ENCODE measurements around the gene DPEP2.
"Not testable (repeated sequence)": the region's sequence is repeated elsewhere in the genome, so short reads cannot be mapped to it uniquely, and the experiment has no call there.

DPEP2 gene

DNA sequence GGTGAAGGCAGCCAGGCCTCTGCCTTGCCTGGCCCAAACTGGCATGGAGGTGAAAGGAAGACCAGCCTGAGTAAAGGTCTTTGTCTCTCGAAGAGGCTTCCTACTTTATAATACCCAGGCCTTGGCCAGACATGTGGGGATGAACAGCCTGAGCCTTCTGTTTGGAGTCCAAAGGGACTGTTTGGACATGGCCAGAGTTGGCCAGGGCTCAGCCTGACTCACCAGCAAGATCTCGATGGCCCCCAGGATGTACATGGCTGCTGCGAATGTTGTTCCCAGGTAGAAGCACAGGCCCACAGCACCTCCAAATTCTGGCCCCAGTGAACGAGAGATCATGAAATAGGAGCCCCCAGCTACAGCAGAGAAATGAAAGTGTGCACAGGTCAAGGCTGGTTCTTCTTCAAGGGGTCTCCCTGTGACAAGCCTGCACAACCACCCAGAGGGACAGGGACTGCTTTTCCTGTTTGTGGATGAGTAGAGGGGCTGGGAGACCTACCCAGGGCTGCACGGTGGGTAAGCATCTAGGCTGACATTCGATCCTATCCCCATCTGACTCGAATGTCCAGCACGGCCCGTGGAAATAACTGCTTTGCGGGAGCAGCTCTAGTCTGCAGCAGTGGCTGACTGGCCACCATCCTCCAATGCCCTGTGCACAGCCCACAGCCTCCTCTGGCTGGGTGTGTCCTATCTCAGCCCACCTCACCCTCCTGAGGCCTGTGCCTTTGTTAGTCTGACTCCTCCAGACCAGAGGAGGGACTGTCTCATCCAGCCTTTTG, 44.7 kb downstream of the DPEP2 start:
- DNase-seq (ENCODE audit: low read depth in 3 of 3): no peak

DNA sequence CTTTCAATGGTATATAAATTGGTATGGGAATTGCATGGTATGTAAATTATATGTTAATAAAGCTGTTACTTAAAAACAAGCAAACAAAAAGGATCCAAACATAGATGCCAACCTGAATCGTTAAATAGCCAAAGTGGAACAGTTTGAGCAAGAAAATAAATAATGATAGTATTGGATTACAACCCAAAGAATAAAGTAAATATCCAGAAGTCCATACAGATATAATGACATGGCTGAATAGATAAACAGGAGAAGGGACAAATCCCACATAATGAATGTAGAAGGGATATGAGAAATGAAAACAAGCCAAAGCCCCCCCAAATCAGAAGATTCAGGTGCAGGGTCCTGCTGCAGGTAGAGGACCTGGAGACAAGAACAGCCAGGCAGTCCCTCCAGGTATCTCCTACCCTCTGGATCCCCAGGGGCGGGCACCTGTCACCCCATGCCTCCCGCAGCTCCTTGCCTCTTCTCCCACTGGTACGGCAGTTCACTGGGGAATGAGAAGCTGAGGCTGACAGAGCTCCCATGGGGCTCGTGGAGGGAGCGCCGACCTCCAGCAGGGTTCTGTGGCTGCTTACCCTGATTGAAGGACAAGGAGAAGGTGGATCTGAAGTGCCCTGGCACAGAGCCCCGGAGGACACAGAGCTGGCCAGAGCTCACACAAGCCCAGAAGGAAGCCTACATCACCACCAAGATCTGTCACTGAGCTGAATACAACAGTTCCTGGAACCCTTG, 45.5 kb downstream of the DPEP2 start:
- DNase-seq (ENCODE audit: low read depth in 3 of 3): no peak

DNA sequence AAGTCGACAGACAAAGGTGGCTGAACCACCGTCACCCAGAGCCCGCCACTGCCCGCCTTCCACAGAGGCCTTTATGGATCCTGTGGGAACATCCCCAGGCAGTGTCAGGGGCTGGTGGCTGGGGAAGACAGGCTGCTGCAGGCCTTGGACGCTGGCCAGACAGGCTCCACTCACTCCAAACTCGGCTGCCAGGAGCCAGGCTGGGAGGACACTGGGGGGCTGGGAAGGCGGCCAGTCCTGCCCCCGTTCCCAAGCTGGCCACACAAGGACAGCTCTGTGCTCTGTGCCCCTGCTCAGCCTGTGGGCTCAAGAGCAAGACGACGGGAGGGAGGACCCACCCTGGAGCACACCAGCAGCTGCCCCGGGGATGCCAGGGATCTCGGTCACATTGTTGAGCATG, 47.8 kb downstream of the DPEP2 start:
- DNase-seq (ENCODE audit: low read depth in 3 of 3): no peak

DNA sequence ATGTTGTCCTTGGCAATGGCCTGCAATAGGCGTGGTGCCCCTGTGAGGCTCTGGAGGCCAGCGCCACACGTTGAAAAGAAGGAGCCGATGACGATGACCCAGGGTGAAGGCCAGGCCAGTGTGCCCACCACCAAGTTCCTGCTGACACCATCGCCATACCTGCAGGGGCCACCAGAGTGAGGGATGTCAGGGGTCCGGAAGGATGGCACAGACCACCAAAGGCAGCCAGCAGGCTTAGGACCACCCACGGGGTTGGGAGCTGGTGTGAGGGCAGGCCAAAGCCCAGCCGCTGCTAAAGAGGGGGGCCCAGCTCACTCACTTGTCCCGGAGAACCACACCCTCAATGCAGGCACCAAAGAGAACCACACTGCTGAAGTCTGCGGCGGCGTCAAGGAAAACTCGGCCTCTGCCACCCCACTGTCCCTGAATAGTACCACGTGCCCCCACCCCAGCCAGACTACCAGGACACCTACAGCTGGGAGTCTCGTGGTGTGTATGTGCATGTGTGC, 48.9 kb downstream of the DPEP2 start:
- DNase-seq (ENCODE audit: low read depth in 3 of 3): no peak

DNA sequence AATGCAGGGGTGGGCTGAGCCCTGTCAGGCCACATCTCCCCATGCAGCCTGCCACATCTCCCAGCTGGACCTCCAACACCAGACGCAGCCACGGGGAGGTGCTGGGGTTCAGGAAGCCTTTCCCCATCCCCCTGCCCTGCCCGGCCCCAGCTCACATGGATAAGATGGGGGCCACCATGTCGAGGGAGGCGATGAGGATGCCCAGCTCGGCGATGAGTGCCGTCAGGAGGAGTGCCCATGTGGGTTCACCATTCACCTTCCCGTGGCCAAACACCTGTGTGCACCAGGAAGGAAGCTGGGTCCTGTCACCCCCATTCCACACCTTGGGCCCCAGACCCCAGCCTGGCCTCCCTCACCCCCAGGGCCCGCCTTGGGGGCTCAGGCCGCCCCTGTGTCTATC, 49.6 kb downstream of the DPEP2 start:
- no peak for DNase-seq (ENCODE audit: low read depth in 3 of 3)

DNA sequence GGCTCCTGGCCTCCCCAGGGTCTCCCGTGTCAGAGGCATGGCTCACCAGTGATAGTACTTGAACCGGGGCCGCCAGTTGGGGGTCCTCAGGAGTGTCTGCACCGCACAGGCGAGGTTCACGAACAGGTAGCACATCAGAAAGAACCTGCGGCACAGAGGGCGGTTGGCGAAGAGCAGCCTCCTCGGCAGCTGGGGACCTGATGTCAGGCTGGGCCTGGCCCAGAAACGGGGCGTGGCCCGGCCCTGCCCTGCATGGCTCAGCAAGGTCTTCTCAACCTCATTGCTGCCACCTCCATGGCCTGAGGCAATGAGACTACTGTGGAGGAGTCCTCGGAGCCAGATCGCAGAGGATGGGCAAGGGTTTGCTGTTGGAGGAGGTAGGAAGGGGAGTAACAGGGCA, 51.3 kb downstream of the DPEP2 start:
- no peak for DNase-seq (ENCODE audit: low read depth in 3 of 3)

DNA sequence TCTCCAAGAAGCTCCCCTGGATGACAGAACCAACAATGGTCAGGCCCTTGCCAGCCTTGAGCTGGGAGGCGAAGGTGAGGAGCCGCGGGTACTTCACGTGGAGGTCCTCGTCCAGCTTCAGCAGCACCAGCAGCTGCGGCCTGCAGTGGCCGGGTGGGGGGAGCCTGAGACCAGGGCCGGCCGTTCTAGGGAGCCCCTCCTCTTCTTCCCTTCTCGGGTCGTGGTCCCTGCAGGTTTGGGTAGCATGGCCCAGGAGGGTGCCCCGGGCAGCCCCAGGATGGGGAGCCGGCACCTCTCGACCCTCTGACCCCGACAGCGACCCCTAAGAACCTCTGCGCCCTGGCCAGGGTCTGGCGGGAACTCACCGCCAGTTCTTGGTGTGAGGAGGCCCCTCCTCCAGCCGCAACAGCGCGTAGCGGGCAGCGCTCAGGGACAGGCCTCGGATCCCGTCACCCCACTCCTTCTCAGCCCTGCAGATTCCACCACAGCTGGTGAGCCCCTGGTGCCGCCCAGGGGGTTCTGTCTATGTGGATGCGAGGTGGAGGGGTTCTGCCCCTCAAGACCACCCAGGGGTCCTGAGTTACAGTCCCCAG, 52.2 kb downstream of the DPEP2 start:
- no peak for DNase-seq (ENCODE audit: low read depth in 3 of 3)

DNA sequence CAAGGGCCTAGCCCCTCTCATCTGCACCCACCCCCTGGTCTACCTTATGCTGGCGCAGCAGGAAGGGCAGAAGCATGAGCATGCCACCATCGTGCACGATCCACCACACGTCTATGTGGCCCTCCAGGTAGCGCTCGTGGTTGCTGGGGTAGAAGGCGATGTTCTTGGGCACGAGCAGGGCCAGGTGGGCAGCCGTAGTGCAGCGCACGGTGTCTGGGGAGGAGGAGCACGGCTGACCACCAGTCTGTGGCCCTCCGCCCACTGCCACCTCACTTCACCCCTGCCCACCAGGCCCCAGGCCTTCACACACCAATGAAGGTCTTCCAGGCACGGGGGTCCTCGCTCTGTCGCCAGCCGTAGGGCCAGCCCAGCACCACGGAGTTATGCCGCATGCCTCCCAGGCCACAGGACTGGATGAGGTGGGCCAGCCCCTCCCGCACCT, 53.1 kb downstream of the DPEP2 start:
- no peak for DNase-seq (ENCODE audit: low read depth in 3 of 3)

DNA sequence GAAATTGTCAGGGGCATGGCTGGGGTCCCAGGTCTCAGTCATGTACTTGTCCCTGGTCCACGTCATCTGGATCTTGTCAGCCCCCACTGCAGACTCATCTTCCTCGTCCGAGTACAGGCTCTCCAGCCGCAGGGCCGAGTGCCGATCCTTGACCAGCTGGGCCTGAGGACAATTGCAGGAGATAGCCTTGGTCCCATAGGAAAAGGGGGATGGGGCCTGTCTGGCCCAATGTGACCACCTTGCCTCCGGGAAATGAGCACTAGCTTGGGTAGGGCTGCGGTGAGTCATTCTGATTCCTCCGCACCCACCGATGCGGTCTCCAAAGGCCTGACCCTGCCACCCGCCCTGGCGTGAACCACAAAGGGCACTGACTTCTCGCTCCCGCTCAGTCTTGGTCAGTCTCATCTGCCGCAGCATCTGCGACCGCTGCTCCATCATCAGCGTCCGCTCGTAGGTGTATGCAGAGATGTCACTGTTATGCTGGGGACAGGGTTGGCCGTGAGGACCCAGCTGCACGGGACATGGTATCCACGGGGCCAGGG, 53.8 kb downstream of the DPEP2 start:
- DNase-seq (ENCODE audit: low read depth in 3 of 3): no peak

DNA sequence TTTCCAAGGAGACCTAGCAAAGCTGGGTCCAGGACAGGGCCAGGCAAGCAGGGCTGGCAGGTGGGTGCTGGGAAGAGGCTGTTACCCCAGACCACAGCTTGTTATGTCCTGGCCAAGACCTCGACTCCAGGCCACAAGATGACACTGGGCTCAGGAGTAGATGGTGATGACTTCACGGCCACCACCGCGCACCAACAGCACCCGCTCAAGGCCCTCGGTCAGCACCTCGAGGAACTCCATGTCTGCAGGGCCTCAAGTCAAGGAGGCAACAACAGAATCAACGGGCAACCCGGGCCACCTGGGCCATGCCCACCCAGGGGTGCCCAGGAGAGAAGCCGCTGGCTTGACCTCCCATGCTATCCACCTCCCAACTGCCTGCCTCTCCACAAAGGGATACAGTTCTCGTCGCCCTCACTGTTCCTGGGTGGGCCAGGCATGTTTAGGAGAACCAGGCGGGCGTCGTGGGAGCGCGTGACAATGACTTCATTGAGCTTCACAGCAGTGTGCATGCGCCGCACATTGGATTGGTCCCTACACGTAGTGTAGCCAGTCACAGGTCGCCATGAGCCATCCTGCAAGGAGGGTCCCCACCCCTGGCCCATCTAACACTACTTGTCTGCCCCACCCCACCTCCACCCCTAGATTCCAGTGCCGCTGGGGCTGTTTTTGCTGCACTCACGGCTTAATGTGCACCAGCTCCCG, 54.4 kb downstream of the DPEP2 start:
- no peak for DNase-seq (ENCODE audit: low read depth in 3 of 3)

DNA sequence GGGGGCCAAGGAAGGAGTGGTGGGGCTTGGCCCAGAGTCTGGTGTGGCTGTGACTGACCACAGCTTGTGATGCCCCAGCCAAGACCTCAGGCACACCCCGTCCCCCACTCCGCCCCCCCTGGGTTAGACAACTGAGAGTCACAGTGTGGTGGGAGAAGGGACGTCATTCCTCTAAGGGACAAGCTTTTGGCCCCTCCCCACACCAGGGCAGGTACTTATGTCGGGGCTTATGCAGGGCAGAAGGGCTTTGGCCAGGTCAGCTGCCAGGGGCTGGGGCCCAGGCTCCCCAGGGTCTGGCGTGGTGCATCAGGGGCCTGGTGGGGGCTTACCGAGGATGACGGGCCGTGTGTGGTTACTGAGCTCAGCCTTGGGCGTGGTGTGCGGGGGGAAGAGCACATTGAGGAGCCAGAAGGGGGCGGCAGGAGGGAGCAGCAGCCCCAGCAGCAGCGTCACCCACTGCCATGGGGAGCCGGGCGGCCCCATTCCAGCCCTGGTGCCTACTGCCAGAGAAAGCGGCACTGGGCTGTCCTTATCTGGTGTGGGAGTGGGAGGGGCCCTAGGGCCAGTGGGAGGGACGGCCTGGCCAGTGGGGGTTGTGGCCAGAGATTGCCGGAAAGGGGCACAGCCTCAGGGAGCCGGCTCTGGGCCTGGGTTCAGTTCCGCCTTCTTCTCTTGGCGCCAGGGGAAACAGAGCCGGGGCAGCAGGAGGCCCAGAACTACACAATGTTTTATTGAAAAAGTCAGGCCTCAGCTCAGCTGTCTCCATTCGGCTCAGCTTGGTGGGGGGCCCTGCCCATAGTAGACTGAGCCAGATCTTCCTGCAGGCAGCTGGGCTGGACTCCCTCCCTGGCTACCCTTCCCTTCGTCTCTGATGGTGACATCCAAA, 55.4 kb downstream of the DPEP2 start, which contains the start of gene LCAT:
Gene LCAT, minus strand, starts transcription at position 502 of the 886 bp plus-strand sequence. Its CDS starts 19 bp downstream, at position 483.
- no peak for DNase-seq (ENCODE audit: low read depth in 3 of 3)

DNA sequence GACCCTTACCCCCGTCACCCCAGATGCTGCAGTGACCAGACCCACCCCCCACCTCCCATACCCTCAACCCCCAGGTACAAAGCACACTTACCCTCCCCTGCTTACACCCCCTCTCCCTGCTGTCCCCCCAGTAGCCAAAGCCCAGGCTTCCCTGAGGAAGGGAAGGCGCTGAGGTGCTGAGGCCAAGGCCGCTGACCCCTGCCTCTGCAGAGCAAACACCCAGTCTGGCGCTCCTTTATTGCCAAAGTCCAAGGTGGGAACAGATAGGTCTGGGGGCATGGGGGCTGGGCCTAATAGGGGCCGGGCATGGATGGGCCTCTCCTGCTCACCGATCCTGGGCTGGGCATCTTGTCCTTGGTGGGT, 56.0 kb downstream of the DPEP2 start:
- no peak for DNase-seq (ENCODE audit: low read depth in 3 of 3)

DNA sequence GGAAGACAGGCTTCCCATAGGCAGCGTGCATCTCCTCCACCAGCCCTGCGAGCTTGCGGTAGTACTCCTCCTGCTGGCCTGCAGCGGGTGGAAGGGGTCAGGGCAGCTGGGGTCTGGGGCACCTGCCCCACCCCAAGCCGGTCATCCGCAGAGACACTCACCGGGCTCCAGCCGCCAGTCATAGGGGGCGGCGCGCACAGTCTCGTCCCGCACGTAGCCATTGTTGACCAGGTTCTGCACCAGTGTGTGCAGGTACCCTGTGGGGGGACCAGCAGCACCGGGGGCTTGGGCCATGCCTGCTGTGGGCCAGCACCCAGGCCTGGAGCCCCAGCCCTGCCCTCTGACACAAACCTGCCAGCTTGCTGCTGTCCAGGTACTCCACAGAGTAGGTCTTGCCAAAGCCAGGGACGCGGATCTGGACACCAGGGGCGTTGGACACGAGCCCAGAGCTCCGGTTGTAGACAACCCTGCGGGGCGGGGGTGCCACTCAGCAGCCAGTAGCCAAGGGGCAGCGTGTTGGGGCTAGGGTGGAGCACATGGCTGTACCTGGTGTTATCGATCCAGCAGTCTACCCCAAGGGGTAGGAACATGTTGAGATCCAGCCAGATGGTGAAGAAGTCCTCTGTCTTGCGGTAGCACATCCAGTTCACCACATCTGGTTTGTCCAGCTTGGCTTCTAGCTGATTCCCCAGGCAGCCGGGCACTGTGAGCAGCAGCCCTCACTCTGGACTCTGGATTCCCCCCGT, 56.6 kb downstream of the DPEP2 start:
- no peak for DNase-seq (ENCODE audit: low read depth in 3 of 3)

DNA sequence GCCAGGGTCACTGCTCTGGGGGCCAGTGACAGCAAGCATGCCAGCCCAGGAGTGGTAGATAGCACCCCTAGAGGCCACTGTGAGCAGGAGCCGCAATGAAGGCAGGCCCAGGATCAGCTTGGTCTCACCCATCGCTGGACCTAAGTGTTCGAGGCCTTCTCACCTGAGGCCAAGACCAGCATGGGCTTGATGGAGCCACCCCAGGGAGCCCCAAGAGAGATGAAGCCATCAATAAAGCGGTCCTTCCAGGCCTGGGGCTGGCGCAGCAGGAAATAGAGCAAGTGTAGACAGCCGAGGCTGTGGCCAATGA, 57.1 kb downstream of the DPEP2 start:
- DNase-seq (ENCODE audit: low read depth in 3 of 3): no peak

DNA sequence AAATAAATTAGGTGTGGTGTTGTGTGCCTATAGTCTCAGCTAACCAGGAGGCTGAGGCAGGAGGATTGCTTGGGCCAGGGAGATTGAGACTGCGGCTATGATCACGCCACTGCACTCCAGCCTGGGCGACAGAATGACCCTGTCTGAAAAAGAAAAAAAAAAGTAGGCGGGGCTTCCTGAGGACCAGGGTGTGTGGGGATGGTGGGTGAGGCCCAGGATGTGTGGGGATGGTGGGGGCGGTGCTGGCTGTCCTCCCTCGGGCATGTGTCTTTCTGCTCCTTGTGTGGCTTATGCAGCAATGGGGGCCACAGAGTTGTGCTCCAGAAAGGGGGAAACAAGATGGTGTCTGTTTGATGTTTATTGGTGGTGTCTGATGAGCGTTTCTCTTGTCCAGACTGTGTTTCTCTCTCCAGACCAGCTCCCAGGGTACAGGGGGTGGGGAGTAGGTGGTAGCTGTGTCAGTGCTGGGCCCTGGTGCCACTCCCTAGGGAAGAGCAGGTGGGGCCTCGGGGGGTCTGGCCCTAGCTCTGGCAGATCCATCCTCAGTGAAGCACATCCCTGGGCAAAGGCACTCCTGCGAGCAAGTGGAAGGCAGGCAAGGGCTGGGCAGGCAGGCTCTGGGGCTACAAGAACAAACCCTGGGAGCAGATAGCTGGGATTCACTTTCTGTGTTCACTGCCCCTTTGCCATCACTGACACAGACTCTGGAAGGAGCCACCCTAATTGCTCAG, 57.6 kb downstream of the DPEP2 start:
- no peak for DNase-seq (ENCODE audit: low read depth in 3 of 3)

DNA sequence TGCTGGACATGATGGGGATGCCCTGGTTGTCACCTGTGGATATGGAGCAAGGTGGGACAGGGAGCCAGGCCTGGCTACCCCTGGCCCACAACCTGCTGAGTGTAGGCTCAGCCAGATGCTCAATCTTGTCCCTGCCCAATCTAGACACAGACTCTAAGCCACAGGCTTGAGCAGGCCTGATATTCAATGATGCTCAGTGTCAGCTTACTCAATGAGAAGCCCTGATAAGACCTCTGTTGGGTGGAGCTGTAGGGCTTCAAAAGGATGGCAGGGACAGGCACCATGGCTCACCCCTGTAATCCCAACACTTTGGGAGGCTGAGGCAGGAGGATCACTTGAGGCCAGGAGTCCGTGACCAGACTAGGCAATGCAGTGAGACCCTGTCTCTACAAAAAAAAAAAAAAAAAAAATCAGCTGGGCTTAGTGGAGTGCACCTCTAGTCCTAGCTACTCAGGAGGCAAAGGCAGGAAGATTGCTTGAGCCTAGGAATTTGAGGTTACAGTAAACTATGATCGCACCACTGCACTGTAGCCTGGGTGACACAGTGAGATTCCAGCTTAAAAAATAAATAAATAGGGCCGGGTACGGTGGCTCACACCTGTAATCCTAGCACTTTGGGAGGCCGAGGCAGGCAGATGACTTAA, 58.7 kb downstream of the DPEP2 start:
- DNase-seq (ENCODE audit: low read depth in 3 of 3): no peak

DNA sequence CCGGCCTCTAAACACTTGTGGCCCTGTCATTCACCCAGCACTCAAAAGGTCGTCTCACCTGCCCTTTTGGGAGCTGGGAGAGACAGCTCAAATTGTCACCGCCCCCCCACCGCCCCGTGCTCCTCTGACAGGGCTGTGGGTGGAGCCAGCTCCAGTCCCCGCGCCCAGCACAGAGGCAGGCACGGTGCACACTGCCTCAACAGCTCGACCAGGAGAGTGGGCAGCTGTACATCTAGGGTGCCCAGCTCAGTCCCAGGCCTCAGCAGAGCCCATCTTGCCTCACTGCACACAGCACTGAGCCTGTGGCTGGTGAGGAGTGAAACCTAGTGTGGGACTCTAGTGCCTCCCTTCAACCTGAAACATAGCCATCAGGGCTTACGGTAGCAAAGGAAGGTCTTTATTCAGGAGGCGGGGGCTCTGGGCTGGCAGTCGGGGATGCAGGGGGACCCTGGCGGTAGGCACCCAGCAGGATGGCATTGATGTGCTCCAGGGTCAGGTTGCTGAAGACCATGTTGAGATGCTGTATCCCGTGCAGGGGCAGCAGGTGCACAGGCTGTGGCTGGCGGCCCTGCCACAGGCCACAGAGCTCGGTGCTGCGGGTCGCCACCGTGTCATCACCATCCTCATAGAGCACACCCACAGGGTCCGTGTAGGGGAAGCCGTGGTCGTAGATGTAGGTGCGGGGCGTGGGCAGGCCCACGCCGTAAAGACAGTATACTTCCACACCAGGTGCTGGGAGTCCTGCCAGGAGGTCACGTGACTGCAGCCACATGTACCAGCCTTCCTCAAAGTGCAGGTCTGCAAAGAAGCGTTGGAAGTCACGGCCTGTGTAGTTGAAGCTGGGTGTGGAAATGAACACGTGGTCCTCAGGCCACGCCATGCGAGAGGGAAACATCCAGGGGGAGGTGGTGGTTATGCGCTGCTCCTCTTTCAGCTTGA, 59.5 kb downstream of the DPEP2 start:
- peak in 2 of 3 donors; percentile 30 to 40 for DNase-seq (ENCODE audit: low read depth in 3 of 3)

DNA sequence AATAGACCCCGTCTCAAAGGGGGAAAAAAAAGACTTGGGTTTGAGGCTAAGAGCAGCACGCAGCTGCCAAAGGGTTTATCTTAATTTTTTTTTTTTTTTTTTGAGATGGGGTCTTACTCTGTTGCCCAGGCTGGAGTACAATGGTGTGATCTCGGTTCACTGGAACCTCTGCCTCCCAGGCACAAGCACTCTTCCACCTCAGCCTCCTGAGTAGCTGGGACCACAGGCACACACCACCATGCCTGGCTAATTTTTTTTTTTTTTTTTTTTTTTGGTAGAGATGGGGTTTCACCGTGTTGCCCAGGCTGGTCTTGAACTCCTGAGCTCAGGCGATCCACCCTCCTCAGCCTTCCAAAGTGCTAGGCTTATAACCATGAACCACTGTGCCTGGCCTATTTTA, 61.6 kb downstream of the DPEP2 start:
- not testable (repeated sequence) for DNase-seq (ENCODE audit: low read depth in 3 of 3)
